Neural progenitor cell (in vitro differentiated cells): ENCODE results near the gene MTHFSD.

ENCODE experiments used
- CTCF ChIP-seq: fragments of 200-600 bp; sonication (generic); IDR thresholded peaks from 2 replicates; pipeline ENCODE4 v1.5.1; 2017; ENCODE audit warnings: antibody characterized with exemption, mild to moderate bottlenecking
- EZH2phosphoT487 ChIP-seq: fragments of 200-600 bp; sonication (generic); IDR thresholded peaks from 2 replicates; pipeline ENCODE4 v1.6.1; 2017; ENCODE audit warnings: antibody characterized with exemption

DNA sequence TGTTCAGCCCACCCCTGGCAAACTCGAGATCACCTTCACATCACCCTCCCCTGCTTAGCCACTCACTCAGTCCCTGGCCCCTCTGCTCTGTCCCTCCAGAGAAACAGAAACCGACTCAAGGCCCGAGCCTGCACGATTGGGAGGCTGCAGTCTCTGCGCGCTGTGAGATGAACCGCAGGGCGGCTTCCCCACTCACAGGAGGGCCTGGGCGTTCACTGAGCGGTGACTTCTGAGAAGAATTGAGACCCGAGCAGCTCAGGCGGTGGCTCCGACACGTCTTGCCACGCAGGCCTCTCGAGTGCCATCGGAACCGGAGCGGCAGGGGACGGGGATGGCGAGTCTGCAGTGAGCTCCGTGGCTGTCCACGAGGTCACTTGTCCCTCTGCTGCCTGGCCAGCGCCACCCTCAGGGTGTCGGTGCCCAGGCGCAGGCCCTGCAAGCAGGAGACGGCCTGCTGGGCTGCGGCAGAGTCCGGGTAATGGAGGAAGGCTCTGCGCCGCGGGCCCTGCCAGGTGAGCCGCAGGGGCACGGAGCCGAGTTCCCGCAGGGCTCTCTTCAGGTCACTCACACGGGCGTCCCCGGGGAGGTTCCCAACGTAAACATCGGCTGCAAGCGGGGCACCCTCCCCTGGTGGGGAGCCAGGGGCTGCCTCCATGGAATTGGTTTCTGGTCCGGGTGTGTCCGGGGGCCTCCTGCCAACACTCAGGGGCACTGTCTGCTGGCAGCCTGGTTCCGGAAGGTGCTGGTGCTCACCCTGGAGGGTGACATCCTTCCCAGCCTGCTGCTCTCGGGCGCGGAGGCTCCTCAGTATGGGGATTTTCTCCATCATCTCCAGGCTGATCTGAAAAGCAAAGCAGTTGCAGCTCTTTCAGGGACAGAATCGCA, 23.2 kb downstream of the MTHFSD start:
- TF ChIP-seq CTCF: no peak
- no peak for TF ChIP-seq EZH2phosphoT487
